H1 (cell line): ENCODE data around the gene ETV1. TPM values are rescaled to one million over a fixed set of nuclear protein-coding genes. Genes with fewer than 3 reads are reported as not detected.

Source experiments
- polyA plus RNA-seq, 7 experiments: library from polyadenylated mRNA; depleted of rRNA in 3 of 7; stranded (reverse) in 5 of 7; unstranded in 2 of 7; fragments of >200 nt in 5 of 7; fragments of 200-250 nt in 2 of 7; gene quantifications; 1 replicate in 5 of 7; 2 replicates in 1 of 7; 4 replicates in 1 of 7; pipeline versions ENCODE4 v1.2.1 to v1.2.3, GENCODE V29; 2011 to 2013; ENCODE audit warnings: missing spikeins in 2 of 7, mixed read lengths in 2 of 7
- small RNA-seq: library from polyadenylated mRNA; stranded (forward); fragments of <200 nt; extraction: miRNeasy Mini kit (QIAGEN cat#:217004); gene quantifications from one replicate; pipeline ENCODE3, GENCODE V24; 2013; ENCODE audit not compliant: insufficient read depth
- total RNA-seq: library from RNA; stranded (reverse); fragmentation: NEBNext Ultra II Directional; extraction: Animal tissue kit (Norgen Biotek cat#: 25700); gene quantifications from 2 replicates; pipeline ENCODE4 v1.2.1, GENCODE V29; 2021

ETV1 gene
- total and polyA plus RNA-seq, 2 of the 8 experiments (the other 6 are each of a cell fraction or from before 2014, with no cell fraction given) = 58.3 to 91.2 TPM

Small RNA genes within 50 kb of the gene (small RNA-seq; reads per million reads assigned to genes)
- not detected for gene RF00019
